ENCODE measurements around the gene KASH5. TPM values are rescaled to one million over a fixed set of nuclear protein-coding genes. Genes with fewer than 3 reads are reported as not detected.

KASH5 gene
- total and polyA plus RNA-seq, 2 of the 8 experiments (the other 6 are each of a cell fraction or from before 2014, with no cell fraction given): 0.05 to 0.19 TPM

- no peak overlapping the region for H2BK120ac ChIP-seq (replicated peaks; ENCODE audit: low read depth, low read length)
- no peak for TF ChIP-seq PHF8 (conservative IDR thresholded peaks at IDR 0.05; ENCODE audit: low read depth, low read length)
- 0 out of 2 replicates have a peak, but pooled peaks have one; percentile 21 for TF ChIP-seq RBBP5 (IDR thresholded peaks at IDR 0.05; ENCODE audit: borderline replicate concordance, low read depth, low read length)
- no peak for TF ChIP-seq BCL11A (IDR thresholded peaks at IDR 0.05; ENCODE audit: low read depth in 2 of 2, low read length in 2 of 2)
- TF ChIP-seq CEBPB (IDR thresholded peaks at IDR 0.05; ENCODE audit: low read depth, low read length): 0 out of 2 replicates have a peak, but pooled peaks have one; percentile 14
- no peak for TF ChIP-seq POLR2A (IDR thresholded peaks at IDR 0.05; ENCODE audit: control extremely low read depth in 1 of 2, low read depth in 2 of 2, low read length in 2 of 2)
- 0 out of 2 replicates have a peak, but pooled peaks have one; percentile 6 for TF ChIP-seq KDM1A (IDR thresholded peaks at IDR 0.05; ENCODE audit: borderline replicate concordance, low read length)
- H3K9ac ChIP-seq (replicated peaks in 1 of 4; ENCODE audit: extremely low read depth in 1 of 4, low read depth in 3 of 4, low read length in 3 of 4): no peak overlapping the region
- H3K4me2 ChIP-seq (ENCODE audit: insufficient read depth in 1 of 2, low read depth in 2 of 2, low read length in 2 of 2): peak overlapping the region; percentile 58 to 79
- no peaks in the 10 kb centered on the region for H4K20me1 ChIP-seq (replicated peaks in 1 of 2; ENCODE audit: control insufficient read depth in 1 of 2, insufficient read depth in 2 of 2, low read length in 2 of 2)
- H3K18ac ChIP-seq (ENCODE audit: extremely low read depth, low read length): peak overlapping the region; percentile 4; the same call in 1 of the 2 replicates
- no peak overlapping the region for H2BK20ac ChIP-seq (ENCODE audit: low read length)
- no peak overlapping the region for H3K27ac ChIP-seq (ENCODE audit: low read depth, low read length)
- H3K23me2 ChIP-seq (ENCODE audit: low read depth, low read length): peaks cover 8% of the 10 kb centered on the region; the same call in 1 of the 2 replicates
- ChIA-PET CTCF (ENCODE audit: partially characterized antibody) (interaction anchor here (2.3 kb wide), 1 partner anchor 28 kb away, joined by 9 read pairs; no protein-coding TSS in a partner anchor), POLR2A (ENCODE audit: partially characterized antibody) (interaction anchor here (0.6 to 1.4 kb wide), 2 partner anchors 26 to 89 kb away, joined by 3 read pairs; partner anchors contain the start of gene ALDH16A1)
- no peak overlapping the region for H4K91ac ChIP-seq (replicated peaks; ENCODE audit: insufficient read length, low read length)
- H2AFZ ChIP-seq (ENCODE audit: low read length): no peak overlapping the region
- no peak overlapping the region for H4K5ac ChIP-seq (ENCODE audit: insufficient read length, low read depth, low read length)
- peaks cover 0 to 16% (median 9%) of the 10 kb centered on the region in 4 experiments; a peak in 5 of 7 replicates for H3K4me1 ChIP-seq (replicated peaks in 1 of 4; ENCODE audit: control insufficient read depth in 3 of 4, insufficient read depth in 4 of 4, low read length in 3 of 4)
- DNase-seq (ENCODE audit: low read depth in 1 of 2, low spot score in 2 of 2) (no peak), FAIRE-seq (no peak)
- H3K79me1 ChIP-seq (ENCODE audit: low read depth, low read length): peaks cover 4% of the 10 kb centered on the region; the same call in 1 of the 2 replicates
- H3K36me3 ChIP-seq (ENCODE audit: control insufficient read depth in 2 of 4, insufficient read depth in 4 of 4, low read length in 3 of 4): peaks cover 4 to 7% (median 5%) of the 10 kb centered on the region in 4 experiments; a peak in 7 of 8 replicates
- H3K4me3 ChIP-seq (ENCODE audit: extremely low read depth in 1 of 4, insufficient read depth in 2 of 4, low read depth in 3 of 4, low read length in 4 of 4): peak overlapping the region; percentile 10 to 50 (median 13); a peak in 5 of 8 replicates
- WGBS, 2 experiments (ENCODE audit: extremely low coverage in 1 of 2, insufficient coverage in 1 of 2, insufficient read length in 1 of 2, insufficient replicate concordance in 2 of 2, low coverage in 1 of 2, low lambda C conversion rate in 2 of 2, missing lambda C conversion rate in 1 of 2): 63% methylated on average over 21 of the region's 27 CpGs; no CpG with 5 or more reads in 1 of the 2 experiments
- H3K27me3 ChIP-seq (replicated peaks in 1 of 4; ENCODE audit: control insufficient read depth in 3 of 4, extremely low read depth in 1 of 4, insufficient read depth in 3 of 4, low read length in 3 of 4): no peaks in the 10 kb centered on the region
- H2AK5ac ChIP-seq (ENCODE audit: low read depth, low read length): no peak overlapping the region
- H3K14ac ChIP-seq (ENCODE audit: insufficient read length): no peak overlapping the region
- H3K56ac ChIP-seq (replicated peaks; ENCODE audit: insufficient read length, low read depth, low read length): no peak overlapping the region
- no peak overlapping the region for H3K4ac ChIP-seq (replicated peaks; ENCODE audit: insufficient read length, low read depth, low read length)
- no peaks in the 10 kb centered on the region for H3K9me3 ChIP-seq (ENCODE audit: insufficient read depth in 2 of 2, low read depth in 1 of 2, low read length in 1 of 2)
- H2BK5ac ChIP-seq (ENCODE audit: low read depth, low read length): 0 out of 2 replicates have a peak overlapping the region, but pooled peaks have one; percentile 39
- H3K23ac ChIP-seq (ENCODE audit: insufficient read length): no peak overlapping the region
- H3K79me2 ChIP-seq (ENCODE audit: control insufficient read depth in 1 of 2, insufficient read depth in 2 of 2, low read length in 2 of 2): peaks cover 3 to 27% of the 10 kb centered on the region in 2 experiments; a peak in 3 of 4 replicates
- H2BK15ac ChIP-seq (ENCODE audit: low read length): 0 out of 2 replicates have a peak overlapping the region, but pooled peaks have one; percentile 61
- H4K8ac ChIP-seq (ENCODE audit: extremely low read depth, insufficient read depth, low read length): no peak overlapping the region
- H2BK12ac ChIP-seq (ENCODE audit: low read depth, low read length): peak overlapping the region; percentile 27; the same call in 1 of the 2 replicates
These were observed 23.8 kb upstream of the KASH5 start for GRCh38 chr19:49364083-49364737.
